22Rv1 (cell line): ENCODE data around the gene RAB26.
"Not testable (repeated sequence)": the region's sequence is repeated elsewhere in the genome, so short reads cannot be mapped to it uniquely, and the experiment has no call there.

Source experiments
- H3K27ac ChIP-seq: fragments of 450-650 bp; 2 replicates; pipeline ENCODE4 v1.5.1; 2017
- ZFX ChIP-seq: fragments of 450-650 bp; IDR thresholded peaks from 2 replicates; pipeline ENCODE4 v1.6.1; 2017; ENCODE audit warnings: antibody characterized with exemption, borderline replicate concordance
- TF ChIP-seq, protein P1 (sequence below): fragments of 450-650 bp; IDR thresholded peaks from 2 replicates; pipeline ENCODE4 v1.5.1; 2017; ENCODE audit warnings: mild to moderate bottlenecking

The RAB26 gene

DNA sequence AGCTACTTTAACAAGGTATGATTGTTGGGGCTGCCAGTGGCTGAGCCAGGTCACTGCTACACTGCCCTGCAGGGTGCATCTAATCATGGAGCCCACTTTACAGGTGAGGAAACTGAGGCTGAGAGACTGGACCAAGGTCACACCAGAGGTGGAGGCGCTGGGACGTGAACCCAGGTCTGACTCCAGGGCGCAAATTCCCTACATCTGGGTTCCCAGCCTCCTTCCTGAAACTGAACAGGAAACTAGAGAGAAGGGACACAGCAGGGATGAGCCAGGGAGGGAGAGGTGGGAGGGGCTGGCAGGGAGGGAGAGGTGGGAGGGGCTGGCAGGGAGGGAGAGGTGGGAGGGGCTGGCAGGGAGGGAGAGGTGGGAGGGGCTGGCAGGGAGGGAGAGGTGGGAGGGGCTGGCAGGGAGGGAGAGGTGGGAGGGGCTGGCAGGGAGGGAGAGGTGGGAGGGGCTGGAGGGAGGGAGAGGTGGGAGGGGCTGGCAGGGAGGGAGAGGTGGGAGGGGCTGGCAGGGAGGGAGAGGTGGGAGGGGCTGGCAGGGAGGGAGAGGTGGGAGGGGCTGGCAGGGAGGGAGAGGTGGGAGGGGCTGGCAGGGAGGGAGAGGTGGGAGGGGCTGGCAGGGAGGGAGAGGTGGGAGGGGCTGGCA lies 20.7 kb upstream of the RAB26 start:
- 0 out of 2 replicates have a peak overlapping the region, but pooled peaks have one; percentile 18 for H3K27ac ChIP-seq

DNA sequence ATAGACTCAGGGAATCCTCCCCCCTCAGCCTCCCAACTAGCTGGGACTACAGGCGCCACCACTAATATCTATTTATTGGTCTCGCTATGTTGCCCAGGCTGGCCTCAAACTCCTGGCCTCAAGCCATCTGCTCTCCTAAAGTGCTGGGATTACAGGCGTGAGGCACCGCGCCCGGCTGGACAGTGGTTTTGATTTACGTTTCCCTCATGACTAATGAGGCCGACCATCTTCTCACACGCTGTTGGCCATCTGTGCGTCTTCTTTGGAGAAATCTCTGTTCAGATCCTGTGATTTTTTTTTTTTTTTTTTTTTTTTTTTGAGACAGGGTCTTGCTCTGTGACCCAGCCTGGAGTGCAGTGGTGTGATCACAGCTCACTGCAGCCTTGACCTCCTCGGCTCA lies 19.2 kb upstream of the RAB26 start:
- H3K27ac ChIP-seq: peak overlapping the region; percentile 82; the same call in 1 of the 2 replicates

DNA sequence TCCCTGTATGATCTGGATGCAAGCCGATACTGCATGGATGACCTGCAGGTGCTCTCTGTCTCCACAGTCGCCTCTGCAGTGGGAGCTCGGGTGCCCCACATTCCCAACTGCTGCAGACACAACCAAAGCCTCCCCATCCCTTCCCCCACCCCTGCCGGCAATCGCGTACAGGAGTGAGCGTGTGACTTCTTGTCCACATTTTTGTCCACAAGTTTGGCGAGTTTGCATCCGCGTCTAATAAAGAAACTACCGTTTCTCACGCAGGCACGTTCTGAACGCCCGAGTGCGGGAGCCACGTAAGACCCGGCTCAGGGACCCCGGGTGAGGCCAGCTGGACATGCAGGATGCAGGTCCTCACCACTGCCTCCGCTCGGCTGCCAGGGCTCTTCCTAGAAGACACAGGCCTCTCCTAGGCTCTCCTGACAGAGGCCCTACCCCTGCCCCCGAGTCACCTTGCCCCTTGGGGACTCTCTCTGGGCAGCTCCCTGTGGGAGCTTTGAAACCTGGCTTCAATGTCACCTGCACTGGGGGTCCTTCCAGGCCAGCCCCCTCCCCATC lies 18.5 kb upstream of the RAB26 start:
- H3K27ac ChIP-seq: not testable (repeated sequence)

DNA sequence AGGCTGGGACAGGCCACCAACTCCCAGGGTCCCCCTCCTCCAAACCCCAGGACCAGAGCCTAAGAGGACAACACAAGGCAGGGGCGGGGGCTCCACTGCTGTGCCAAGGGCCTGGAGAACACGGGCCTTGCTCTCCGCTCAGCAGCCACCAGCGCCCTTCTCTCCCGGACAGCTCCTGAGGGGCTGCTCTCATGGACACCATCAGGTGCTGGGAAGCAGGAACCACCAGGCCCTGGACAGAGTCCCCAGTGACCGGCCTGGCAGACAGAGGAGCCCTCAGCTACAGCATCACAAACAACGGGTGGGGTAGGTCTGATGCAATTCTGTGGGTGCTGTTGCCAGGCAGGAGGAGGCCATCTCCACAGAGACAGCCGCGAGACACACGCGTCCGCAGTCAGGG lies 14.6 kb upstream of the RAB26 start:
- H3K27ac ChIP-seq: not testable (repeated sequence)

DNA sequence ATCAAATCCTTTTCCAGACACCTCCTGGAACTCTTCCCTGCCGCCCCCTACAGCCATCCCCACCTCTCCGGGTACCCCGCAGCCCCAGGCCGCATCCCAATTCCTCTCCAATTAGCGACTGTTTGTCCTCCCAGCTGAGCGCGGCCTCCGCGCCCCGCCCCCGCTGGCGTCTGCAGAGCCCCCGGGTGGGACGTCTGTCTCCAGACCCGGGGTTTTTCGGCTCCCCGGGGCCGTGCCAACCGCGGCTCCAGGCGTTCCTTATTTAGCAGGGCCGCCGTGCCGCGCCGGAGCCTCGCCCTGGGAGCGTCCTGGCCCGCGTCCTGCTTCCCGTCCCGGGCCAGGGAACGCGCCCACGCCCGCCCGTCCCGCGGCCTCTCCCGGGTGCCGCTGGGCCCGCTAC lies 13.4 kb upstream of the RAB26 start:
- peak overlapping the region; percentile 61 for H3K27ac ChIP-seq

DNA sequence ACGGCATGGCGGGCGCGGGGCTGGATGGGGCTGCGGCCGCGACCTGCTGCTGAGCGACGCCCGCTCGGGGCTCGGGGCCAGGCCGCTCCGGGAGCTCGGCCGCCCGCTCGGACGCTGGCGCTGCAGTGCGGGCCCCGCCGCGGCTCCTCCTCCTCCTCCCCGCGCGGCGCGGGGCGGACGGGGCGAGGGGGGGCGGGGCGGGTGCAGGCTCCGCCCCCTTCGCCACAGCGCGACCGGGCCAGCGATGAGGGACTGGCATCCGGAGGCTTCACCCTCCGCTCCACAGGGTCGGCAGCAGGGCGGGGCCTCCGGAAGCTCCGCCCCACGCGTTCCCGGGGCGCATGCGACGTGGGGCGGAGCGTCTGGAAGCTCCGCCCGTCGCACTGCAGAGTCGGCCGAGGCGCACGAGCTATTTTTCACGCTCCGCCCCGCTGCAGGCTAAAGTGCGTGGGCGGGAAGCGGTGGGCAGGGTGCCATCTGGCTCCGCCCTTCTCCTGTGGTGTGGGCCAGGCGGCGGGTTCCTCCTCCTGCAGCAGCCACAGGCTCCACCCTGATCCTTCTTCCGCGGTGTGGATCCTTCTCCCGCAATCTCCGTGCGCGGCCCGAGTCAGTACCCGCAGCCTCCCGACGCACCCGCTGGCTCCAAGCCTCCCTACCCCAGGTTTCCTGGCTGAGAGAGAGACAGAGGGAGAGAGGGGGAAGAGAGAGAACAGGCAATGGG lies 12.5 kb upstream of the RAB26 start, which contains the start of gene PKD1:
Gene PKD1 (minus strand): TSS at position 129 of the 721 bp plus-strand sequence. CDS start 209 bp downstream, outside the sequence.
- peak within 1 kb of the TSS; percentile 61 for H3K27ac ChIP-seq

DNA sequence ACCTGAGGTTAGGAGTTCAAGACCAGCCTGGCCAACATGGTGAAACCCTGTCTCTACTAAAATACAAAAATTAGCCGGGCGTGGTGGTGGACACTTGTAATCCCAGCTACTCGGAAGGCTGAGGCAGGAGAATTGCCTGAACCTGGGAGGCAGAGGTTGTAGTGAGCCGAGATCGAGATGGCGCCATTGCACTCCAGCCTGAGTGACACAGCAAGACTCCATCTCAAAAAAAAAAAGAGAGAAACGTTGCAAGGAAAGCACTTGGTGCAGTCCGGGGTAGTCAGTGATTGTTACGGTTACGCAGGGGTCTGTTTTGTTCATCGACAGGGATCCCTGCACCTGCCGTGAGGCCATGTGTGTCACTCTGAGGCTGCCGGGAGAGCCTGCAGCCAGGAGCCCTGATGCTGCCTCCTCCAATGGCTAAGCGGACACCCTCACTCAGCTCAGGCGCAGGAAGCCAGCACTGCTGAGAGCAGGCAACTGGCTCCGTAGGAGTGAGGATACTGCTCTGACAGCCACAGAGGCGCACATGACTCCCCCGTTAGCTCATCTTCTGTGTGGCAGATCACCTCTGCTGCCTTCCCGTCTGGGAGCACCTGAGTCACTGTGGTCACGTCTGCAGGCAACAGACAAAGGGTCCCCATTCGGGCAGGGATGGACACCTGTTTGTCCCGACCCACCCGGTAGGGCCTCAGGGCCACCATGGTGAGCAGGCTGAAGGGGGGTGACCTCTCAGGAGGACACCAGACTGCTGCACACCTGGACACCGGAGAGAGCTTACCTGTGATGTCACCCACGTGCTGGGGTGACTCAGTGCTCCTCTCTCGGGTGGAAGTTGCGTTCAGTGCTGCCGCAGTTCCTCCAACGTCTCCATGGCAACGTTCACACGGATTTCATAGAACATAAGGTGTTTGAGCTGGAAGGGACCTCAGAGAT lies 5.2 kb upstream of the RAB26 start:
- TF ChIP-seq ZFX: no peak
- TF ChIP-seq, protein P1, sequence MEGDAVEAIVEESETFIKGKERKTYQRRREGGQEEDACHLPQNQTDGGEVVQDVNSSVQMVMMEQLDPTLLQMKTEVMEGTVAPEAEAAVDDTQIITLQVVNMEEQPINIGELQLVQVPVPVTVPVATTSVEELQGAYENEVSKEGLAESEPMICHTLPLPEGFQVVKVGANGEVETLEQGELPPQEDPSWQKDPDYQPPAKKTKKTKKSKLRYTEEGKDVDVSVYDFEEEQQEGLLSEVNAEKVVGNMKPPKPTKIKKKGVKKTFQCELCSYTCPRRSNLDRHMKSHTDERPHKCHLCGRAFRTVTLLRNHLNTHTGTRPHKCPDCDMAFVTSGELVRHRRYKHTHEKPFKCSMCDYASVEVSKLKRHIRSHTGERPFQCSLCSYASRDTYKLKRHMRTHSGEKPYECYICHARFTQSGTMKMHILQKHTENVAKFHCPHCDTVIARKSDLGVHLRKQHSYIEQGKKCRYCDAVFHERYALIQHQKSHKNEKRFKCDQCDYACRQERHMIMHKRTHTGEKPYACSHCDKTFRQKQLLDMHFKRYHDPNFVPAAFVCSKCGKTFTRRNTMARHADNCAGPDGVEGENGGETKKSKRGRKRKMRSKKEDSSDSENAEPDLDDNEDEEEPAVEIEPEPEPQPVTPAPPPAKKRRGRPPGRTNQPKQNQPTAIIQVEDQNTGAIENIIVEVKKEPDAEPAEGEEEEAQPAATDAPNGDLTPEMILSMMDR: no peak
- no peak overlapping the region for H3K27ac ChIP-seq

DNA sequence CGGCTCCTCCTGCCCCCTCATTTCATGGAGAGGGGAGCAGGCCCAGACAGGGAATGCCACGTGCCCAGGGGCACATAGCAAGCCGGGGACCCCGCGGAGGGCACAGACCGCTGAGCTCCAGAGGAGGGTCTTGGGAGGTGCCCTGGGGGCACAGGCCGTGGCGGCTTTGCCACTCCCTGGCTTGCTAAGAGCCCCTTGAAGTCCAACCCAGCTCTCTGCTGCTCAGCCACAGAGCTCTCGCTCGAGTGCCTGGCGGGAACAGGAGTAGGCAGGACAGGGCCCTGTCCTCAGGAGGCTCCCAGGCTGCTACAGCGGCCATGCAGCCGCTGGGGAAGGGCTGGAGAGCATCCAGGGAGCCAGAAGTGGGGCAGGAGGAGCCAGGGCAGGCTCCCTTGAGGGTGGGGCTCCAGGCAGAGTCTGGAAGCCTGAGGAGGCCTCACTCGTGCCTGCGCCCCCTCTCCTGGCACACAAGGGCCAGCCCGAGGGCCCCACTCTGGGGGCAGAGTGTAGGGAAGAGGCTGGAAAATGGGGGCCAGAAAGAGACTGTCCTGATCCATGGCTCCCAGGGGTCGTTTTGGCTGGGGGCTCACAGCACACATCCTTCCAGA lies 4.4 kb upstream of the RAB26 start:
- no peak overlapping the region for H3K27ac ChIP-seq
- TF ChIP-seq, protein P1: no peak
- TF ChIP-seq ZFX: no peak

DNA sequence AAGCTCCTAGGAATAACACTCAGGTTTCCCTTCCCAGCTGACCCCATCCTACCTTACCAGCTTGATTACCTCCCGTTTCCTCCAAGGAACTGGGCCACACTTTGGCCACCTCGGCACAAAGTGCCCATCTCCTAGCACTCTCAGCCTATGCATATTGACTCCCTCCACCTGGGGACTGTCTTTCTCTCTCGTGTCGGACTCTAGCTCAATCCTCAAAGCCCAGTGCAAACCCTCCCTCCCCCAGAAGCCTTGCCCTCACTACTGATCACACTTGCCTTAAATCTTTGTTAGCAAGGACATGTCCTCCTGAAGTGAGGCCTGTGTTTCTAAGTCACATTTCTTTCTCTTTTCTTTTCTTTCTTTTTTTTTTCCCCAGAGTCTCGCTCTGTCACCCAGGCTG lies 2.6 kb upstream of the RAB26 start:
- peak overlapping the region; percentile 18; the same call in 1 of the 2 replicates for H3K27ac ChIP-seq
- TF ChIP-seq ZFX: no peak
- TF ChIP-seq, protein P1: no peak

DNA sequence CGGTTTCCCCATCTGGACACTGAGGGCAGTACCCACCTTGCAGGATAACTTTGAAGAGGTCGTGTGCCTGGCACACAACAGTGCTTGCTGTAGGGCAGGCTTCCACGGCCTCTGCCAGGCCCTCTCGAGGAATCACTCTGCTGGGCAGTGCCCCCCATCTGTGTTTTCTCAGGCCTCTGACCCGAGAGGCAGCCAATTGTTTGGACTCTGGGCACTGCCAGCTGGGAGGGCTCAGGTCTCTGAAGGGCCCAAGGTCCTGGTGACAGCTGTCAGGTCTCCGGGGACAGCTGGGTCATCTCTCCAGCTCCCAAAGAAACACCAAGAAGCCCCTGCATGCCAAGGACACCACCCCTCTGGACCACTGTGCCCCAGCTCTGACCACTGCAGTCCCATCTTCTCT lies 1.0 kb upstream of the RAB26 start:
- no peak for TF ChIP-seq ZFX
- TF ChIP-seq, protein P1: no peak
- peak overlapping the region; percentile 94 for H3K27ac ChIP-seq
